PC-3 (cell line): ENCODE measurements around the gene CENPT.

Experiments used
- CTCF ChIP-seq: fragments of 300-600 bp; sonication (generic); conservative IDR thresholded peaks from 2 replicates; pipeline ENCODE4 v1.5.1; 2017; ENCODE audit warnings: antibody characterized with exemption, low read depth, mild to moderate bottlenecking, low read length
- EZH2 ChIP-seq: fragments of 300-600 bp; sonication (generic); IDR thresholded peaks from one replicate; pipeline ENCODE4 v1.6.1; 2017; ENCODE audit warnings: antibody characterized with exemption, mild to moderate bottlenecking, low read length; ENCODE audit not compliant: unreplicated experiment
- EZH2phosphoT487 ChIP-seq: fragments of 300-600 bp; sonication (generic); IDR thresholded peaks from 2 replicates; pipeline ENCODE4 v1.6.1; 2018; ENCODE audit warnings: mild to moderate bottlenecking, antibody characterized with exemption, low read length, borderline replicate concordance

DNA sequence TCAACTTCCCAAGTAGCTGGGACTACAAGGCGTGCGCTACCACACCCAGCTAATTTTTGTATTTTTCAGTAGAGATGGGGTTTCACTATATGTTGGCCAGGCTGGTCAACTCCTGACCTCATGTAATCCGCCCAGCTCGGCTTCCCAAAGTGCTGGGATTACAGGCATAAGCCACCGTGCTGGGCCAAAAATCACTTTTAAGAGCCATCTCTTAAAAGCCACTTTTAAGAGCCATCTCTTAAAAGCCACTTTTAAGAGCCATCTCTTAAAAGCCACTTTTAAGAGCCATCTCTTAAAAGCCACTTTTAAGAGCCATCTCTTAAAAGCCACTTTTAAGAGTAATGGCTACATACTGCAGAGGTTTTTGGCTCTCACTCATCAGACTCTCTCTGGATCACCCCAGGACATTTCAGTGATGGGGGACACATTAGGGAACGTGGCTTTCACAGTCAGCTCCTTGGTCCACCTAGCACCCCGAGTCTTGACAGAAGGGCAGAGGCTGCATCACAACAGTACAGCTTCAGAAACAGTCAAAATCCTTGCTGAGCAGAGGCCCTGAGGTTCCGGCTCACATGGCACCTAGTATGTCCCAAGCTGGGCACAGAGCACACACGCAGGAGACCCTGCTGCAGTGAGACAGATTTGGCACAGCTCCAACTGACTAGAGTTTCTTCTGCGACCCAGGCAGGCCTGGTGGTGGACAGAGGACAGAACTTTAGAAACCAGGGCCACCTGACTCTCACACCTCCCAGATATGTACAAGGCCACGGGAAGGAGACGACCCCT lies 64.7 kb downstream of the CENPT start:
- TF ChIP-seq CTCF (no peak), EZH2 (no peak), EZH2phosphoT487 (no peak)
